ENCODE results near the gene LRSAM1.

DNA sequence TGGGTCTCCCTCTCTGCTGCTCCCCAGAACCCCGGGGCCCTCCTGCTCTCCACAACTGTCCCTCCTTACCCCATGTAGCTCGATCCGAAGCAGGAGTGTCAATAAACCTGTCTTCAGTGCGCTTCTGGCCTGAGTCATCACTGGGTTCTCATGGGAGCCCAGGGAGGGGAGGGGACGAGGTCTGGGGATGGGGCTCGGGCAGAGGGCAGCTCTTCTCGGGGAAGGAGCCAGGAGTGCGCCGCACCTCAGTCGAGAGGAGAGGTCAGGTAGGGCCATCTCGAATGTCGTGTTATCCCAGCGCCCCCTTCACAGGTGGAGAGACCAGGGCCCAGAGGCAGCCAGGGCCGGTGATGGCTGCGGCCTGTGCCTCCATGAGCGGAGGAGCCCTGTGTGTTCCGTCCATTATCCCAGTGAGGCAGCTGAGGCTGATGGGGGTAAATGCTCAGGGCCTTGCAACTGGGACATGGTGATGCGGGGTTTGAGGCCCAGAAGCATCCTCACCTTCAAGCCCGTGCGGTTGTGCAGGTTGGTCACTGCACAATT is 52.1 kb downstream of the LRSAM1 start:
- TF ChIP-seq POLR2A (IDR thresholded peaks at IDR 0.05), result no peak
- TF ChIP-seq, protein P1, sequence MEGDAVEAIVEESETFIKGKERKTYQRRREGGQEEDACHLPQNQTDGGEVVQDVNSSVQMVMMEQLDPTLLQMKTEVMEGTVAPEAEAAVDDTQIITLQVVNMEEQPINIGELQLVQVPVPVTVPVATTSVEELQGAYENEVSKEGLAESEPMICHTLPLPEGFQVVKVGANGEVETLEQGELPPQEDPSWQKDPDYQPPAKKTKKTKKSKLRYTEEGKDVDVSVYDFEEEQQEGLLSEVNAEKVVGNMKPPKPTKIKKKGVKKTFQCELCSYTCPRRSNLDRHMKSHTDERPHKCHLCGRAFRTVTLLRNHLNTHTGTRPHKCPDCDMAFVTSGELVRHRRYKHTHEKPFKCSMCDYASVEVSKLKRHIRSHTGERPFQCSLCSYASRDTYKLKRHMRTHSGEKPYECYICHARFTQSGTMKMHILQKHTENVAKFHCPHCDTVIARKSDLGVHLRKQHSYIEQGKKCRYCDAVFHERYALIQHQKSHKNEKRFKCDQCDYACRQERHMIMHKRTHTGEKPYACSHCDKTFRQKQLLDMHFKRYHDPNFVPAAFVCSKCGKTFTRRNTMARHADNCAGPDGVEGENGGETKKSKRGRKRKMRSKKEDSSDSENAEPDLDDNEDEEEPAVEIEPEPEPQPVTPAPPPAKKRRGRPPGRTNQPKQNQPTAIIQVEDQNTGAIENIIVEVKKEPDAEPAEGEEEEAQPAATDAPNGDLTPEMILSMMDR (IDR thresholded peaks at IDR 0.05), result no peak
